Nucleus accumbens (tissue), 56 donors: ENCODE measurements around the gene AGO3.

Experiments
- DNase-seq, 56 donors: peaks; one replicate each; lab custom pipeline; 2025; lab: John Stamatoyannopoulos, UW

AGO3 gene

DNA sequence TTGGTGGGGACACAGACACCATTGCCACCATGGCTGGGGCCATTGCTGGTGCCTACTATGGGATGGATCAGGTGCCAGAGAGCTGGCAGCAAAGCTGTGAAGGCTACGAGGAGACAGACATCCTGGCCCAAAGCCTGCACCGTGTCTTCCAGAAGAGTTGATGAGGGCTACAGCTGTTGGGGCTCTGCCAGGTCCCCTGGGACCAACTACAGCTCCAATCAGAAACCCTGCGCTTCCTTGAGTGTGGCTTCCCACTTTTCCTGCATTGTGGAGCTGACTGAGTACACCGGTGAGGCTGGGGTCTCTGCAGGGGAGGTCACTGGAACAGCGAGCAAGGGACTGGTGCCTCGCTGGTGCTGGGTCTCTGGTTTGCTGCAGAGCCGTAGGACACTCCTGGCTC lies 162.3 kb downstream of the AGO3 start:
- DNase-seq, result peak in 5 of 56 donors; percentile 18 to 63 (median 43)

- peak in 54 of 56 donors; percentile 42 to 95 (median 80) for DNase-seq
Observed at GRCh38 chr1:36093929-36094328, 163.0 kb downstream of the AGO3 start.

- no peak for DNase-seq
Observed at GRCh38 chr1:36094621-36095061, 163.7 kb downstream of the AGO3 start.

DNA sequence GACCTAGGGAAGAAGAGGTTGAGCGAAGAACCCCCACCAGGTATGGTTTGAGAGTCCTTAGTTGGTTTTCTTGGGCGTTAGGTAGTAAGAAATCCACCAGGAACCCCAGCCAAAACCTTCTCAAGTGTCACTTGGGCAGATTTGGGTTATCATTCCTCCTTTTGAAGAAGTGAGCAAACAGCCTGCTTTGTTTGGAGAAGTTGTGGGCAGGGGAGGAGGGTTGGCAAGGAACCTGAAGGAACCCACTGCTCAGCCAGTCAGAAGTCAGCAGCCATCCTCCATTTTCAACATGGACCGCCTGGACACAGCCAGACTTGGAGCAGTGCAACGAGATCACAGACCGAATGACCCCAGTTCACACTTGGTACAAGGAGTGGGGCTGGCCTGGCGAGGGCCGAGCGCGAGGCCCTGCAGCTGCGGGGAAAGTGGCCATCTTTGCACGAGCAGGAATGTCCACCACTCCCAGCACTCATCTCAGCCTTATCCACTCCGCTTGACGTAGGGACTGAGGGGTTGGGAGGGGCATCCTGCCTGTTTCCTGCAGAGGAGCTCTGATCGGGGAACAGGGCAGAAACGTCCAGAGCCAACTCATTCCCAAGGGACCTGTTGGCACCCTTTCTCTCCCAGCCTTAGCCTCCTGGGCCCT lies 165.0 kb downstream of the AGO3 start:
- DNase-seq, result peak in 1 of 56 donors; percentile 13

GRCh38 chr1:36096500-36097432 lies 165.9 kb downstream of the AGO3 start:
- no peak for DNase-seq

DNA sequence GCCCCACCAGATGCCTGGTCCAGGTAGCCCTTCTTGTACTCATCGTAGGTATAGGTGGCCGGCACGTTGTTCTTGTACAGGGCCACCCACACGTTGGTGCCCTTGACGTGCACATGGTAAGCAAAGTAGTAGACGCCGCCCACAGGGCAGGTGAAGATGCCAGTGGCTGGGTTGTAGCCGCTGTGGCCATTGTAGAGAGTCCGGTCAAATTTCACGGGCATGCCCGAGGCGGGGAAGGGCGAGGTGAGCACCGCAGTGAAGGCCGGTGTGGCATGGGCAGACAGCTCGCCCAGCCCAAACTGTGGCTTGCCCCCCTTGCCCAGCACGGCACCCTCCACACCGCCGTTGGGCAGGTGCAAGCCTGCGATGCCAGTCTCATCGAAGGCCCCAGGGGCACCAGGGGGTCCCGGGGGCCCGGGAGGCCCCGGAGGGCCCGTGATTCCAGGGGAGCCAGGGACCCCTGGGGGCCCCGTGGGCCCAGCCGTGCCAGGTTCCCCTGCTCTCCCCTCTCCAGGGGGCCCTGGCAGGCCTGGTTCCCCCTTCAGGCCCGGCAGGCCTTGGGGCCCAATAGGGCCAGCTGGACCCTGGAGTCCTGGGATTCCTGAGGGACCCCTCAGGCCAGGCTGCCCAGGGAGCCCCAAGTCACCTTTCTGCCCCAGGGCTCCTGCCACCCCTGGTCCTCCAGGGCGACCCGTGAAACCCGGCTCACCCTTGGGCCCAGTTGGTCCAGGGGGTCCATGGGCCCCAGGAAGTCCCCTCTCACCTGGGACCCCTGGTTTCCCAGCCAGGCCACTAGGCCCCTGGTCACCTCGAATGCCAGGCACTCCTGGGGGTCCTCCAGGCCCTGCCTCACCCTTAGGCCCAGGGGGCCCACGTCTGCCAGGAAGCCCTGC lies 167.0 kb downstream of the AGO3 start:
- no peak for DNase-seq

GRCh38 chr1:36098650-36099365 lies 167.9 kb downstream of the AGO3 start:
- DNase-seq, result no peak

- DNase-seq, result peak in 47 of 56 donors; percentile 20 to 83 (median 47)
Observed at GRCh38 chr1:36099681-36100341, 168.9 kb downstream of the AGO3 start.

DNA sequence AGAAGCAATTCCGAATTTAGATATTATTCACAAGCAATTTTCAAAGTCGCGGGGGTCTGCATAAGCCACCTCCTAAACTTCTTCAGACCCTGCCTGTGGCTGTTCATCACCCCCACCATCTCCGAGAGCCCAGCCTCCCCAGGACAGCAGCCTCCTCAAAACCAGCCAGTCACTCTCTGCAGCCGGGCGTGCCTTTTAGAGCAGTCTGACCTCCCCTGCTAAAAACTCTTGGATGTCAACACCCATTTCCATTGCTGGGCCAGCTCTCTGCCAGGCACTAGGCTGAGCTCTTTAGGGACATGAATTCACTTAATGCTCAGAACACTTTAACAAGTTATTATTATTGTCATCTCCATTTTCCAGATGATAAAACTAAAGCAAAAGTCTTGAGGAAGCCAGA lies 169.5 kb downstream of the AGO3 start:
- DNase-seq, result no peak

DNA sequence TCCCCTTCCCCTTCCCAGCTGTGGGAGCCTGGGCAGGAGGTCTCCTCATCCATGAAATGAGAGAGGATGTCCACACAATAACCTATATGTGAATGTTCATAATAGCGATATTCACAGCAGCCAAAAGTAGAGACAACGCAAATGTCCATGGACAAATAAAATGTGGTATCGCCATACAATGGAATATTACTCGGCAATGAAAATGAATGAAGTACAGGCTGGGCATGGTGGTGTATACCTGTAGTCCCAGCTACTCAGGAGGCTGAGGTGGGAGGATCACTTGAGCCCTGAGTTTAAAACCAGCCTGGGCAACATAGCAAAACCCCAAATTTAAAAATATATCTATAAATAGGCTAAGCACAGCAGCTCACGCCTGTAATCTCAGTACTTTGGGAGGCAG lies 170.6 kb downstream of the AGO3 start:
- no peak for DNase-seq

- DNase-seq, result no peak
Observed at GRCh38 chr1:36106269-36106668, 175.4 kb downstream of the AGO3 start.

DNA sequence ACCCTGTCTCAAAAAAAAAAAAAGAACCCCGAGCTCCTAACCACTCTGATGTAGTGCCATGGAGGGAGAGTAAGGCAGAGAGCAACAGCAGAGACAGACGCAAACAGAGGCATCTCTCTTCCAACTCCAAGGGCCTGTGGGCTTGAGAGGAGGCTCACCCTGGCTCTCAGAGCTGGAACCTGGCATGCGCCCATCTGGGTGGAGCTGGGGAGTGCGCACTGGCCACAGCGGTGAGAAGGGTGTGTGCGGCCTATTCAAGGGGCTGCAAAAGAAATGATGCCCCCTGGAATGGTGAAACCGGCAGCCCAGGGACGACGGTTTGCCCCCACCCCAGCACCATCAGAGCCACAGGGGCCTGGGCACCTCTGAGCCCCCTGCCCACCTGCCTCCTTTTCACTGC lies 176.5 kb downstream of the AGO3 start:
- DNase-seq, result no peak

DNA sequence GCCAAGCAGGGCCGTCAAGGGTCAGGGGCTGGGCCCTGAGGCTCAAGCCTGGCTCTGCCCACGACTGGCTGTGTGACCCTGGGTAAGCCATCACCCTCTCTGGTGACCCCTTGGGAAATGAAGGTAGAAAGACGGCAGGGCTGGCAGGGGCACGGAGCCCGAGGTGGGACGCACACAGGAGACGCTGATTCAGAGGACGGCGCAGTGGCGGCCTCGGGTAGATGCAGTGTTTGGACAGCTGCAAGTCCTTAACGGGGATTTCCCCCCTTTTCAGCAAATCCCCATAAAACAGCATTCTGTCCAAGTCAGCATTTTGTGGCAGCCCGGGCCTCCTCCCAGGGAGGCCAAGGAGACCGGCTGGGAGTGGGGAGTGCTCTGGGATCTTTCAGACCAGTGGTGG lies 177.4 kb downstream of the AGO3 start:
- DNase-seq, result no peak

DNA sequence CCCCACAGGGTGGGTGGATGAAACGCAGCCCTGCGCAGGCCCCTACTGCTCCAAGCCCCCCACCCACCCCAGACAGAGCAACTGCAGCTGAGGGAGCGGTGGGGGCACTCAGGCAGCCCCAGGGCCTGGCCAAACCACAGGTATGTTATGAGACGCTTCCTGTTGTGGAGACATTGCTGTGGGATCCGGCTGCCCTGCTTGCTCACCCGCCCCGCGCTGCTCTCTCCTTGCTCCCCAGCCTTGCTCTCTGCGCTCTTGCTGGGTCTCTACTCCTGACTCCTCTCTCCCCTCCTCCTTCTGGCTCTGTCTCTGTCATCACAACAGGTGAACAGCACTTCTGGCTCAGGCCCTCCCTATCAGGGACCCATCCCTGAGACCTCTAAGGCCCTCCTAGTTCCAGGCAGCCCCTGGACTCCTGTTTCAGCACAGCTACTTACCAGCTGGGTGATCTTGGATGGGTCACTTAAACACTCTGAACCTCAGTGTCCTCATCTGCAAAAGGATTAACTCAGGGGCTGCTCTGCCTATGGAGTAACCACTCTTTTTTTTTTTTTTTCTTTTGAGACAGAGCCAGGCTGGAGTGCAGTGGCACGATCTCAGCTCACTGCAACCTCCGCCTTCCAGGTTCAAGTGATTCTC lies 178.3 kb downstream of the AGO3 start:
- DNase-seq, result no peak

DNA sequence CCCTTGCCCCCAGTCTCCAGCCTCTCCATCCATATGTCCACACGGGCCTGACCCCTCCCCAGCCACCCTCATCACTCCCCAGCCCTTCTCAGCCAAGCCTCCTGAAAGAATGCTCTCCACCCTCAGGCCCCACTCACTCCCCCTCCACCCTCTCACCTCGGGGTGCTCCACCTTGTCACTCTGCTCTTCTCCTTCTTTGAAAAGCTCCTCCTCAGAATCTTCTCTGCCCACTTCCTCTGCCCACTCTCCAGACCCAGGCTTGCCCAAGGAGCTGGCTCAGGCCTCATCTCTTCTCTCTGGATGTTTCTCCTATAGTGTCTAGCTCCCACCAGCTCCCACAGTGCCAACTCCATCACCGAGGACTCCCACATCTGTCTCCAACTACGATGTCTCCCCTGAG lies 180.2 kb downstream of the AGO3 start:
- DNase-seq, result no peak

DNA sequence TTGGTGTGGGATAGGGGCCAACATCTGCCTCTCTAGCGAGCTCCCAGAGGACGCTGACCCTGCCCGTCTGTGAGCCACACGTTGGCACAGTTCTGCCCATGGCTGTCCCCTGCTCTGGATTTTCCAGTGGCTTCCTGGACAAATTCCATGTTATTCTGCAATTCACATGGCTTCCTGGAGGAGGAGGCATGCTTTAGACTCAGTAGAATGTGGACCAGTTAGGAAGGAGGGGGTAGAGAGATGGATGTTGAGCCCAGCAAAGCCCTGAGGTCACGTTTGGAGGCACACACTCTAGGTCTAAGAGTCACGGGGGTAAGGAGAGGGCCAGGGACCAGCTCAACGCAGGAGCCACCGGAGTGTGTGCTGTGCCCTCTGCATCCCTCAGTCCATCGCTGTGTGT lies 181.9 kb downstream of the AGO3 start:
- no peak for DNase-seq

- no peak for DNase-seq
Observed at GRCh38 chr1:36114371-36114770, 183.5 kb downstream of the AGO3 start.

- peak in 7 of 56 donors; percentile 3 to 61 (median 18) for DNase-seq
Observed at GRCh38 chr1:36115200-36115669, 184.3 kb downstream of the AGO3 start.

DNA sequence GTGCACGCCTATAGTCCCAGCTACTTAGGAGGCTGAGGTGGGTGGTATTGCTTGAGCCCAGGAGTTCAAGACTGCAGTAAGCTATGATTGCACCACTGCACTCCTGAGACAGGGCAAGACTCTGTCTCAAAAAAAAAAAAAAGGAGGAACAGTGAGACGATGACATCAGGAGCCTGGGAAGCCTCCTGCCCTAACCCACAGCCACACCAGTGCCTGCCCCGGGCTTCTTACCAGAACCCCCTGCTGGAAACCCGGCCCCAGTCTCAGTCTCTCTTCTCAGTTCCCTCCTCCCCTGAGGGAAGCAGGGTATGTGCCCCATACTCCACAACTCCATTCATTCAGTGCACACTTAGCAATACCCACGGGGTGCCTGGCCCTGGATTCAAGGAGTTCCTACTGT lies 185.0 kb downstream of the AGO3 start:
- no peak for DNase-seq
